T-helper 1 cell treated with Interleukin-12 subunit alpha and Interleukin-12 subunit beta and Interleukin-4 antibody, amounts not matched to agents 30 μg/mL and 1 μg/mL, for 36 hours (primary cell): ENCODE data around the gene TMEM91.
"Not testable (repeated sequence)": the region's sequence is repeated elsewhere in the genome, so short reads cannot be mapped to it uniquely, and the experiment has no call there.

Source experiments
- H3K27ac Mint-ChIP-seq: one replicate; pipeline ENCODE4 v1.8.0; 2021; ENCODE audit warnings: mild to moderate bottlenecking, mixed read lengths
- H3K27me3 Mint-ChIP-seq: one replicate; pipeline ENCODE4 v1.8.0; 2021; ENCODE audit warnings: low read depth, mixed read lengths
- H3K36me3 Mint-ChIP-seq: one replicate; pipeline ENCODE4 v1.8.0; 2021; ENCODE audit warnings: low read depth, mixed read lengths
- H3K4me1 Mint-ChIP-seq: one replicate; pipeline ENCODE4 v1.8.0; 2021; ENCODE audit warnings: low read depth, mixed read lengths
- H3K4me3 Mint-ChIP-seq: one replicate; pipeline ENCODE4 v1.8.0; 2021; ENCODE audit warnings: mild to moderate bottlenecking, moderate library complexity, mixed read lengths
- H3K9me3 Mint-ChIP-seq: one replicate; pipeline ENCODE4 v1.8.0; 2021; ENCODE audit warnings: mixed read lengths

Gene TMEM91

GRCh38 chr19:41408256-41408655 is 31.9 kb downstream of the TMEM91 start:
- H3K27ac Mint-ChIP-seq = no peak overlapping the region
- peaks cover 4% of the 10 kb centered on the region for H3K4me1 Mint-ChIP-seq
- H3K27me3 Mint-ChIP-seq = no peaks in the 10 kb centered on the region
- no peaks in the 10 kb centered on the region for H3K9me3 Mint-ChIP-seq
- H3K4me3 Mint-ChIP-seq = no peak overlapping the region
- H3K36me3 Mint-ChIP-seq = peaks cover 4% of the 10 kb centered on the region

- H3K27me3 Mint-ChIP-seq, H3K9me3 Mint-ChIP-seq: not testable (repeated sequence)
These were observed 32.5 kb downstream of the TMEM91 start for GRCh38 chr19:41408846-41409245.

DNA sequence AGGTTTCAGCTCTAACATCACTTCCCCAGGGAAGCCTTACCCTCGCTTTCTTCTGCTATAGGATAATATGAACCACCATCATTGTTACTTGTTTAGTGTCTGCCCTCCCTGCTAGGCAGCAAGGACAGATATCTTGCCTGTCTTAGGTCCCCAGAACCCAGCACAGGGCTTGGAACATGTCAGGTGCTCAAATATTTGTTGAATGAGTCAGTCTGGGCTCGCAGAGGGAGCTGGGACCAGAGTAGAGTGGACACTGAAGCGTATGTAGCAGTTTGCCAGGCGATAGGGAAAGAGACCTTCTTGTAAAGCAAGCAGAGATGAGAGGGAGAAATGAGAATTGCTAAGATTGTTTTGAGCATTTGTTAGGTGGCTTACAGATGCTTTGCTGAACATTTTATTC is 33.0 kb downstream of the TMEM91 start:
- no peaks in the 10 kb centered on the region for H3K27me3 Mint-ChIP-seq
- no peak overlapping the region for H3K4me3 Mint-ChIP-seq
- no peak overlapping the region for H3K27ac Mint-ChIP-seq
- H3K4me1 Mint-ChIP-seq = peaks cover 4% of the 10 kb centered on the region
- H3K36me3 Mint-ChIP-seq = peaks cover 10% of the 10 kb centered on the region
- H3K9me3 Mint-ChIP-seq = no peaks in the 10 kb centered on the region

More at GRCh38 chr19:41408846-41409245, 32.5 kb downstream of the TMEM91 start:
- H3K36me3 Mint-ChIP-seq, H3K4me1 Mint-ChIP-seq, H3K27ac Mint-ChIP-seq, H3K4me3 Mint-ChIP-seq: not testable (repeated sequence)

GRCh38 chr19:41410336-41411054 is 34.2 kb downstream of the TMEM91 start:
- Mint-ChIP-seq H3K4me1 (peaks cover 4% of the 10 kb centered on the region), H3K36me3 (peaks cover 13% of the 10 kb centered on the region), H3K4me3 (no peak overlapping the region), H3K27me3 (no peaks in the 10 kb centered on the region), H3K27ac (no peak overlapping the region), H3K9me3 (no peaks in the 10 kb centered on the region)

DNA sequence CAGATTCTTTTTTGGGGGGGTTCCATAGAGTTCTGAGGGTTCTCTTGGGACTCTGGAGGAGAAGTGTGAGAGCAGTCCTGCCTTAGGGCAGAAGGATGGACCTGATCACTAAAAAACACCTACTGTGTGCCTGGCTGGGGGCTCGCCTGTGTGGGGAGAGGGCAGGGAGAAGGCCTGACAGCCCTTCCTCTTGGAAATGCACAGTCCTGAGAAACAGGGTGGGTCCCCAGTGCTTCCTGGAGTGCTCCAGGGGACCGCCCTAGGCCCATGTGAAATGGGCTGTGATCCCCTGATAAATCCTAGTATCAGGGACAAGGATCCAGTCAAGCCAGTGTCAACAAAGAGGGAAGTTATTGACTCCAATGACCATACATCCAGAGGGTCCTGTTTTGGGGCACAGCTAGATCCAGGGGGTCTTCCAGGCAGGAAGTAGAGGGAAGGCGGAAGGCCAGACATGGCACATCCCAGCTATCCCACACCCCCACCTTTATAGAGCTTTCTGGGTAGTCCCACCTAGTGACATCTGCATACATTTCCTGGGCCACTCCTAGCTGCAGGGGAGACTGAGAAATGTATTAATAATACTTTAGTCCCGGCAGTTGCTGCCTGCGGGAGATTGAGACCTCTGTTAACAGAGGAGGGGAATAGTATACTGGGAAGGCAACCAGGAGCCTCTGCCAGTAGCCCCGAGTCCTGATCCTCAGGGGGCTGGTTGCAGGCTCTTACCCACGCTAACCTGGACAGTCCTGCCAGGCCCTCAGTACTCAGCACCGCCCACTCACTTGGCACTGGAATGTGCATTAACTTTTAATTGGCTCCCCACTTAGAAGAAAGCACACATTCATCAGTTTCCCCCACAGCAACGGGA is 35.0 kb downstream of the TMEM91 start:
- no peak overlapping the region for H3K4me3 Mint-ChIP-seq
- H3K36me3 Mint-ChIP-seq = peaks cover 13% of the 10 kb centered on the region
- H3K4me1 Mint-ChIP-seq = peaks cover 4% of the 10 kb centered on the region
- no peaks in the 10 kb centered on the region for H3K27me3 Mint-ChIP-seq
- H3K27ac Mint-ChIP-seq = no peak overlapping the region
- no peaks in the 10 kb centered on the region for H3K9me3 Mint-ChIP-seq

DNA sequence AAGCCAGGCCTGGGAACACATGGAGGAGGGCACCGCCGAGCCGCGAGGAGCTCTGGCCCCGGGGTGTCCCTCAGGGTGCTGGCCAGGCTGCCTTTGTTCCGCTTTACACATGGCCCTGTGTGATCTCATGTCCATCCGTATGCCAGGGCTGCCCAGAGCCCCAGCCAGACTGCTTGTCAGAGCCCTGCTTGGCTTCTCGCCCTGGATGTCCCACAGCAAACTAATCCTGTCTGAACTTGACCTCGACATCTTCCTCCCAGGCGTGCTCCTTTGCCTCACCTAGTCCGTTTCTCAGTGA is 35.6 kb downstream of the TMEM91 start:
- no peak overlapping the region for H3K27ac Mint-ChIP-seq
- H3K9me3 Mint-ChIP-seq = no peaks in the 10 kb centered on the region
- peaks cover 4% of the 10 kb centered on the region for H3K4me1 Mint-ChIP-seq
- no peak overlapping the region for H3K4me3 Mint-ChIP-seq
- H3K36me3 Mint-ChIP-seq = peaks cover 13% of the 10 kb centered on the region
- H3K27me3 Mint-ChIP-seq = no peaks in the 10 kb centered on the region

DNA sequence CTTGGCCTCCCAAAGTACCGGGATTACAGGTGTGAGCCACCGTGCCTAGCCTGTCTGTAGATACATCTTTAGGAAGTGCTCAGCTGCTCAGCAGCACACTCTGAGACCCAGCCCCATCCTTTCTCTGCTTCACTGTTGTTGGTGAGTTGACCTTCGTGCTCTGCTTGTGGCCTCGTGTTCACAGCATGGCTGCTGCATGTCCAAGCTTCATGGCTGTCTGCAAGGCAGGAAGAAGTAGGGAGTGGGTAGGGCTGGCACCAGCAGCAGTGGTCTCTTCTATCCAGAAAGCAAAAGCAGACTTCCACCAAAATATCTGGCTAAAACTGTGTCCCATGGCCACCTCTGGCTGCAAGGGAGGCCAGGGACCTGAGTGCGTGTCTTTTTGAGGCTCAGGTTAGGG is 36.6 kb downstream of the TMEM91 start:
- Mint-ChIP-seq H3K9me3 (no peaks in the 10 kb centered on the region), H3K27ac (no peak overlapping the region), H3K4me3 (no peak overlapping the region), H3K4me1 (peaks cover 3% of the 10 kb centered on the region), H3K27me3 (no peaks in the 10 kb centered on the region), H3K36me3 (peaks cover 14% of the 10 kb centered on the region)

GRCh38 chr19:41413947-41414346 is 37.6 kb downstream of the TMEM91 start:
- Mint-ChIP-seq H3K9me3 (no peaks in the 10 kb centered on the region), H3K27me3 (no peaks in the 10 kb centered on the region), H3K36me3 (peaks cover 14% of the 10 kb centered on the region), H3K4me3 (no peak overlapping the region), H3K27ac (no peak overlapping the region), H3K4me1 (peaks cover 3% of the 10 kb centered on the region)

- Mint-ChIP-seq H3K4me3 (no peak overlapping the region), H3K4me1 (peaks cover 1% of the 10 kb centered on the region), H3K9me3 (no peaks in the 10 kb centered on the region), H3K27ac (no peak overlapping the region), H3K36me3 (peaks cover 17% of the 10 kb centered on the region), H3K27me3 (no peaks in the 10 kb centered on the region)
These were observed 38.1 kb downstream of the TMEM91 start for GRCh38 chr19:41414461-41414860.

DNA sequence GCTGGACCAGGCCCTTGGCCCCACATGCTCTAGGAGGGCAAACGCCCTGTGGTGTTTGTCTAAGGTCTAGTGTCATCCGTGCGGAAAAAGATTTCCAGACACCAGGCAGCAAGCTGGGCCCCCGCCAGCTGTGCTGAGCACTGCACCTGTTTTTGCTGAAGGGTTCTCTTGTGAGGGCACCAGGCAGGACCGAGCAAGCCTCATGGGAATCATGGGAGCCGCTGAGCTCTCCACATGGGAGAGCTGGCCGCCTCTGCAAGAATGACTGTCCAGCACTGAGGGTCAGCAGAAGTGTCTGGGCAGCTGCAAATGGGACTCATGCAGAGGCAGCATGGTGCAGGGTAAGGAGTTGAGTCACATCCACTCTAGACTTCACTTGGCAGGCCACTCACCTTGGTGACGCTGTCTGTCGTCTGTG is 38.8 kb downstream of the TMEM91 start:
- H3K36me3 Mint-ChIP-seq = peaks cover 17% of the 10 kb centered on the region
- no peak overlapping the region for H3K4me3 Mint-ChIP-seq
- no peaks in the 10 kb centered on the region for H3K9me3 Mint-ChIP-seq
- no peak overlapping the region for H3K27ac Mint-ChIP-seq
- H3K27me3 Mint-ChIP-seq = no peaks in the 10 kb centered on the region
- H3K4me1 Mint-ChIP-seq = no peaks in the 10 kb centered on the region

GRCh38 chr19:41416194-41416674 is 39.9 kb downstream of the TMEM91 start:
- H3K36me3 Mint-ChIP-seq = peaks cover 20% of the 10 kb centered on the region
- no peaks in the 10 kb centered on the region for H3K27me3 Mint-ChIP-seq
- no peak overlapping the region for H3K27ac Mint-ChIP-seq
- no peak overlapping the region for H3K4me3 Mint-ChIP-seq
- no peaks in the 10 kb centered on the region for H3K4me1 Mint-ChIP-seq
- no peaks in the 10 kb centered on the region for H3K9me3 Mint-ChIP-seq

- peaks cover 15% of the 10 kb centered on the region for H3K36me3 Mint-ChIP-seq
- H3K4me1 Mint-ChIP-seq = no peaks in the 10 kb centered on the region
- no peak overlapping the region for H3K27ac Mint-ChIP-seq
- H3K27me3 Mint-ChIP-seq = no peaks in the 10 kb centered on the region
- H3K4me3 Mint-ChIP-seq = no peak overlapping the region
- no peaks in the 10 kb centered on the region for H3K9me3 Mint-ChIP-seq
These were observed 44.0 kb downstream of the TMEM91 start for GRCh38 chr19:41420101-41420880.

DNA sequence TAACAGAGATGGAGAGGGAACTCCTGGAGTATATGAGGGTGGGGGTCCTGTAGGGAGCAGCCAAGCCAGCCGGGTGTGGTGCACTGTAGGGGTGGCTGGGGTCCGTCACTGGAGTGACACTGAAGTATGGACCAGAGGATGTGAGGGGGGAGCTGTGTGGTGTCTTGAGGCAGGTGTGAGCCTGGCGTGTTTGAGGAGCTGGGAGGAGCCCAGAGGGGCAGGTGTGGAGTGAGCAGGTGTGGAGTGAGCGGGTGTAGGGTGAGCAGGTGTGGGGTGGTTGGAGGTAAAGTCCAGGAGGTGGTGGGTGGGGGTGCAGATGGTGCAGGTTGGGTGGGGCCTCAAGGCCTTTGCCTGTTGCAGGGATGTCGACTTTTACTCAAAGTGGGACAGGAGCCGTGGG is 45.0 kb downstream of the TMEM91 start:
- Mint-ChIP-seq H3K4me1 (no peaks in the 10 kb centered on the region), H3K36me3 (peaks cover 16% of the 10 kb centered on the region), H3K27me3 (no peaks in the 10 kb centered on the region), H3K9me3 (no peaks in the 10 kb centered on the region), H3K27ac (no peak overlapping the region), H3K4me3 (no peak overlapping the region)

- Mint-ChIP-seq H3K27me3 (no peaks in the 10 kb centered on the region), H3K36me3 (peaks cover 16% of the 10 kb centered on the region), H3K27ac (no peak overlapping the region)
These were observed 45.6 kb downstream of the TMEM91 start for GRCh38 chr19:41421973-41422372.

More at GRCh38 chr19:41421973-41422372, 45.6 kb downstream of the TMEM91 start:
- Mint-ChIP-seq H3K4me3 (no peak overlapping the region), H3K4me1 (peaks cover 2% of the 10 kb centered on the region), H3K9me3 (no peaks in the 10 kb centered on the region)
